Bone marrow (tissue), 2 donors: ENCODE data around the gene AGTPBP1.
"Not testable (repeated sequence)": the region's sequence is repeated elsewhere in the genome, so short reads cannot be mapped to it uniquely, and the experiment has no call there.

Source experiments
- DNase-seq, 2 donors: peaks; one replicate each; lab custom pipeline; 2025; lab: John Stamatoyannopoulos, UW

The AGTPBP1 gene

GRCh38 chr9:85639675-85640186 lies 102.0 kb downstream of the AGTPBP1 start:
- DNase-seq: no peak

- no peak for DNase-seq
Observed at GRCh38 chr9:85631809-85632208, 109.9 kb downstream of the AGTPBP1 start.

- DNase-seq: no peak
Observed at GRCh38 chr9:85630676-85631075, 111.1 kb downstream of the AGTPBP1 start.

GRCh38 chr9:85617141-85617670 lies 124.5 kb downstream of the AGTPBP1 start:
- no peak for DNase-seq

- DNase-seq: no peak
Observed at GRCh38 chr9:85615792-85616191, 126.0 kb downstream of the AGTPBP1 start.

- peak in 1 of 2 donors; percentile 84 for DNase-seq
Observed at GRCh38 chr9:85610074-85610860, 131.5 kb downstream of the AGTPBP1 start.

GRCh38 chr9:85605905-85606304 lies 135.8 kb downstream of the AGTPBP1 start:
- no peak for DNase-seq

GRCh38 chr9:85603936-85604335 lies 137.8 kb downstream of the AGTPBP1 start:
- DNase-seq: no peak

- DNase-seq: no peak
Observed at GRCh38 chr9:85602742-85603141, 139.0 kb downstream of the AGTPBP1 start.

GRCh38 chr9:85600675-85601263 lies 141.0 kb downstream of the AGTPBP1 start:
- no peak for DNase-seq

- DNase-seq: no peak
Observed at GRCh38 chr9:85599540-85600105, 142.1 kb downstream of the AGTPBP1 start.

GRCh38 chr9:85594316-85594715 lies 147.4 kb downstream of the AGTPBP1 start:
- DNase-seq: no peak

- DNase-seq: no peak
Observed at GRCh38 chr9:85586684-85587083, 155.1 kb downstream of the AGTPBP1 start.

- DNase-seq: no peak
Observed at GRCh38 chr9:85577353-85577952, 164.3 kb downstream of the AGTPBP1 start.

GRCh38 chr9:85575868-85576267 lies 165.9 kb downstream of the AGTPBP1 start:
- no peak for DNase-seq

- not testable (repeated sequence) for DNase-seq
Observed at GRCh38 chr9:85573546-85573945, 168.2 kb downstream of the AGTPBP1 start.

GRCh38 chr9:85572917-85573316 lies 168.8 kb downstream of the AGTPBP1 start:
- DNase-seq: not testable (repeated sequence)

GRCh38 chr9:85569988-85570387 lies 171.8 kb downstream of the AGTPBP1 start:
- no peak for DNase-seq

GRCh38 chr9:85559526-85559925 lies 182.2 kb downstream of the AGTPBP1 start:
- no peak for DNase-seq

- DNase-seq: no peak
Observed at GRCh38 chr9:85554349-85554748, 187.4 kb downstream of the AGTPBP1 start.

- DNase-seq: no peak
Observed at GRCh38 chr9:85553475-85553874, 188.3 kb downstream of the AGTPBP1 start.

- DNase-seq: no peak
Observed at GRCh38 chr9:85547599-85547998, 194.2 kb downstream of the AGTPBP1 start.
